A549 (cell line): ENCODE measurements around the gene VWF.

ENCODE experiments used
- CHD2 ChIP-seq: fragments of 150-350 bp; IDR thresholded peaks from 2 replicates; pipeline ENCODE4 v1.6.1; 2014; ENCODE audit warnings: low read length; ENCODE audit not compliant: partially characterized antibody
- EHMT2 ChIP-seq: fragments of 200-600 bp; sonication (generic); IDR thresholded peaks from 2 replicates; pipeline ENCODE4 v1.6.1; 2016; ENCODE audit warnings: antibody characterized with exemption, low read depth, mild to moderate bottlenecking, moderate library complexity
- EP300 ChIP-seq, 2 experiments: fragments of >200 bp; sonication (Bioruptor Twin); formaldehyde crosslinking; IDR thresholded peaks; 2 replicates in 1 of 2; 3 replicates in 1 of 2; pipeline ENCODE4 v1.6.1; 2016 to 2017
- NR3C1 ChIP-seq: fragments of >200 bp; sonication (Bioruptor Twin); formaldehyde crosslinking; IDR thresholded peaks from 3 replicates; pipeline ENCODE4 v1.6.1; 2017
- PHF8 ChIP-seq: fragments of 200-600 bp; sonication (generic); IDR thresholded peaks from 2 replicates; pipeline ENCODE4 v1.6.1; 2016; ENCODE audit warnings: low read depth, mild to moderate bottlenecking, antibody characterized with exemption, moderate library complexity, borderline replicate concordance
- POLR2AphosphoS2 ChIP-seq: conservative IDR thresholded peaks from 2 replicates; pipeline ENCODE4 v1.6.1; 2012; ENCODE audit warnings: low read length, improper control_type of control experiment, inconsistent platforms
- RAD21 ChIP-seq, 2 experiments: fragments of >200 bp in 1 of 2; sonication (Bioruptor Twin) in 1 of 2; formaldehyde crosslinking in 1 of 2; IDR thresholded peaks in 1 of 2; conservative IDR thresholded peaks in 1 of 2; 2 replicates in 1 of 2; 3 replicates in 1 of 2; pipeline ENCODE4 v1.6.1; 2012 to 2018; ENCODE audit warnings: inconsistent platforms in 1 of 2
- RFX5 ChIP-seq: fragments of 450-650 bp; IDR thresholded peaks from 2 replicates; pipeline ENCODE4 v1.7.1; 2014; ENCODE audit warnings: antibody characterized with exemption, mild to moderate bottlenecking, moderate library complexity
- ZSCAN20 ChIP-seq: fragments of 250-450 bp; sonication (Bioruptor Pico); IDR thresholded peaks from 2 replicates; pipeline ENCODE4 v1.8.0; 2022; ENCODE audit warnings: mild to moderate bottlenecking, moderate library complexity
- TF ChIP-seq, protein P1 (sequence below): fragments of >200 bp; sonication (Bioruptor Twin); formaldehyde crosslinking; IDR thresholded peaks from 3 replicates; pipeline ENCODE4 v1.5.1; 2016
- TF ChIP-seq, protein P2 (sequence below): IDR thresholded peaks from 2 replicates; pipeline ENCODE4 v1.6.1; 2012
- TF ChIP-seq, protein P3 (sequence below): IDR thresholded peaks from 2 replicates; pipeline ENCODE4 v1.6.1; 2012

DNA sequence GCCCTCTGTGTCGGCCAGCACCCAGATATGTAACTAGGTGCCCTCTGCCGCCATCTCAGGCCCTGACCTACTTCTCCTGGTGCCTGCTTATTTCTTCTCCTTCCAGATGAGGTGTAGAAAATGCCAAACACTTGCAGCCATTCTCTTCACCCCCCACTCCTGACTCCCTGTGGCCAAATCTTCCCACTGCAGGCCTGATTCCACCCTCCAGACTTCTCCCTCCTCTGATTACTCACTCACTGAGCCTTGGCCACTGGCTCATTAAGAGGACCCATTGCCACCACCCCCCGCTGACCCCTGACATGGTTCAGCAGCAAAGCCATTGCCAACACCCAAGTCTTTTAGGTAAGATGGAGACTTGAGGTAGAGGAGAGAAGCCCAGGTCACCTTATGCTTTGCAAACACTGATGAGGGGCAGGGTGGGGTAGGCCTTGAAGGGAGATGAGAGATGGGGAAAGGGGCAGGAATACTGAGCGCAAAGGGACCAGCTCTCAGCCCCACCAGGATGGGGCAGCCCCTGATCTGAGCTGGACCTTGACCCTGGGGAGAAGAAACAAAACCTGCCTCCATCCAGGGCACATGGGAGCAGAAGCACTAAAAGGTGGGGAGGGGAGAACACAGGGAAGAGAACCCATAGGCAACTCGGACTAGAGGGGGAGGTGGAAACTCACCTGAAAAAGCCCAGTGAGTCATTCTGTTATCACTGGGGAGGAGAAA lies 154.3 kb downstream of the VWF start:
- TF ChIP-seq CHD2 (no peak), ZSCAN20 (no peak), RFX5 (no peak), RAD21 (conservative IDR thresholded peaks at IDR 0.05 in 1 of 2, IDR thresholded peaks at IDR 0.05 in 1 of 2) (no peak), EP300 (IDR thresholded peaks at IDR 0.05) (no peak), PHF8 (no peak), EHMT2 (no peak), POLR2AphosphoS2 (no peak), NR3C1 (no peak)
- TF ChIP-seq, protein P1, sequence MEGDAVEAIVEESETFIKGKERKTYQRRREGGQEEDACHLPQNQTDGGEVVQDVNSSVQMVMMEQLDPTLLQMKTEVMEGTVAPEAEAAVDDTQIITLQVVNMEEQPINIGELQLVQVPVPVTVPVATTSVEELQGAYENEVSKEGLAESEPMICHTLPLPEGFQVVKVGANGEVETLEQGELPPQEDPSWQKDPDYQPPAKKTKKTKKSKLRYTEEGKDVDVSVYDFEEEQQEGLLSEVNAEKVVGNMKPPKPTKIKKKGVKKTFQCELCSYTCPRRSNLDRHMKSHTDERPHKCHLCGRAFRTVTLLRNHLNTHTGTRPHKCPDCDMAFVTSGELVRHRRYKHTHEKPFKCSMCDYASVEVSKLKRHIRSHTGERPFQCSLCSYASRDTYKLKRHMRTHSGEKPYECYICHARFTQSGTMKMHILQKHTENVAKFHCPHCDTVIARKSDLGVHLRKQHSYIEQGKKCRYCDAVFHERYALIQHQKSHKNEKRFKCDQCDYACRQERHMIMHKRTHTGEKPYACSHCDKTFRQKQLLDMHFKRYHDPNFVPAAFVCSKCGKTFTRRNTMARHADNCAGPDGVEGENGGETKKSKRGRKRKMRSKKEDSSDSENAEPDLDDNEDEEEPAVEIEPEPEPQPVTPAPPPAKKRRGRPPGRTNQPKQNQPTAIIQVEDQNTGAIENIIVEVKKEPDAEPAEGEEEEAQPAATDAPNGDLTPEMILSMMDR: no peak
- TF ChIP-seq, protein P2, sequence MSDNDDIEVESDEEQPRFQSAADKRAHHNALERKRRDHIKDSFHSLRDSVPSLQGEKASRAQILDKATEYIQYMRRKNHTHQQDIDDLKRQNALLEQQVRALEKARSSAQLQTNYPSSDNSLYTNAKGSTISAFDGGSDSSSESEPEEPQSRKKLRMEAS: no peak
- TF ChIP-seq, protein P3, sequence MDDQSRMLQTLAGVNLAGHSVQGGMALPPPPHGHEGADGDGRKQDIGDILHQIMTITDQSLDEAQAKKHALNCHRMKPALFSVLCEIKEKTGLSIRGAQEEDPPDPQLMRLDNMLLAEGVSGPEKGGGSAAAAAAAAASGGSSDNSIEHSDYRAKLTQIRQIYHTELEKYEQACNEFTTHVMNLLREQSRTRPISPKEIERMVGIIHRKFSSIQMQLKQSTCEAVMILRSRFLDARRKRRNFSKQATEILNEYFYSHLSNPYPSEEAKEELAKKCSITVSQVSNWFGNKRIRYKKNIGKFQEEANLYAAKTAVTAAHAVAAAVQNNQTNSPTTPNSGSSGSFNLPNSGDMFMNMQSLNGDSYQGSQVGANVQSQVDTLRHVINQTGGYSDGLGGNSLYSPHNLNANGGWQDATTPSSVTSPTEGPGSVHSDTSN: no peak
